ENCODE measurements around the gene EP400.

The EP400 gene

DNA sequence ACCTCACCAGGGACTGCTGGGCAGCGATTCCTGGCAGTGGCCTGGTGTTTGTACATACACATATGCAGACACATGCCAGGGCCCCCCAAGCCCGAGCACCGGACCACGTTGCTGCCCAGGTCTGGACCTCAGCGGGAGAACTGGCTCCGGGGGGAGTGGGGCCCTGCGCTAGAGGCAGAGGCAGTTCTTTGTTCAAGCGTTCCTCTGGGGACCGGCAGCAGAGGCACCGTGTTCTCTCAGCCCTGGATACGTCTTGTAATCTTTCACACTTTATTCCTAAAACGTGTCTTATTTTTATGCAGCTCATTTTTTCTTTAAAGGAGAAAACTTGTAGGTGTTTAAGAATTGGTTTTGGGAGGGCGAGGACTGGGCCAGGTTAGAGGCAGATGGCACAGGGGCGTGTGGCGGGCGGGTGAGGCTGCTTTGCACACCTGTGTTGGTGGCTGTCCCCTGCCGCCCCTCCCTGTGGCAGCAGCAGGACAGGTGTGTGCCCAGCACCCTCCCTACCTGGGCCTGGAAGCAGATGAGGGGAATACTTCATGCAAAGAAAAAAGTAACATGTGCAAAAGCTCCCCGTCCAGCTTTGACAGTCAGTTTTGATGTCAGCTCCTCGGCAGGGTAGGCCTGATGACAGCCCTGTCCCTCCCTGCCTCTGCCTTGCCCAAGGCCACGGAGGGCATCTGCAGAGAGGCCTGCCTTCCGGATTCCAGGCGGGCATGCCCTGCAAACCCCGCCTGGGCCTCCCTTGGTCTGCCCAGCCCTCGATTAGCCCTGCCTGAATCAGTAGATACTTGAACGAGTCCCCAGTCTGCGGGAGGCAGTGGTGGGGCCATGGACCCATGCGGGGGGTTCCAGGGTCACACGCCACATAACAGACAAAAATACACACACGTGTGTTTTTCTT is 27.6 kb upstream of the EP400 start:
- 0 out of 2 replicates have a peak, but pooled peaks cover under 1% of the 10 kb centered on the region for H3K9me3 ChIP-seq (ENCODE audit: insufficient read depth, low read depth, low read length)
- H3K36me3 ChIP-seq (ENCODE audit: insufficient read depth, low read length): peaks cover 37% of the 10 kb centered on the region
- H3K27me3 ChIP-seq (ENCODE audit: insufficient read depth, low read length): no peaks in the 10 kb centered on the region
- WGBS: 95% methylated on average over 29 of the region's 29 CpGs
- H3K27ac ChIP-seq (ENCODE audit: low read depth, low read length): no peak overlapping the region
- no peaks in the 10 kb centered on the region for H3K4me1 ChIP-seq (ENCODE audit: insufficient read depth, low read length)
- H3K9ac ChIP-seq (ENCODE audit: low read depth, low read length): no peak overlapping the region
- H3K4me3 ChIP-seq (ENCODE audit: low read length): no peak overlapping the region

DNA sequence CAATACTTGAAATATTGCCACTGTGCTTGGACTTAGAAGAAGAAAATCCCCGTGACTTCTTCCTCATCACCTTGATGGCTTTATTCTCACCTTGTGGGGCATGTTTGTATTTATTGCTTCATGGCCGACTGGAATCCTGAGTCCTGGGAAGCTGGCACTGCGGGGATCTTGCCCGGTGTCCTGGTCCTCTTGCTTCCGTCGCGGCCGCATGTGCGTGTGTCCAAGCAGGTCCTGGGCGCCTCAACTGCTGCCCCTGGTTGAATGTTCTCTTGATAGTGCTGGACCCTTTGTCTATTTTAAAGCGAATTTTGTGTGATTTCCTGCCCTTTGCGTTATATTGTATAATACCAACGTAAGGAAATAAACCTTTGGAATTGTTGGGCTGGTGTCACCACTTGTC is 27.0 kb upstream of the EP400 start:
- Histone ChIP-seq H3K4me1 (ENCODE audit: insufficient read depth, low read length) (no peaks in the 10 kb centered on the region), H3K9ac (ENCODE audit: low read depth, low read length) (no peak overlapping the region), H3K4me3 (ENCODE audit: low read length) (no peak overlapping the region), H3K36me3 (ENCODE audit: insufficient read depth, low read length) (peaks cover 34% of the 10 kb centered on the region), H3K27ac (ENCODE audit: low read depth, low read length) (no peak overlapping the region), H3K27me3 (ENCODE audit: insufficient read depth, low read length) (no peaks in the 10 kb centered on the region), H3K9me3 (ENCODE audit: insufficient read depth, low read depth, low read length) (0 out of 2 replicates have a peak, but pooled peaks cover 3% of the 10 kb centered on the region)
- WGBS: 96% methylated on average over 13 of the region's 13 CpGs

DNA sequence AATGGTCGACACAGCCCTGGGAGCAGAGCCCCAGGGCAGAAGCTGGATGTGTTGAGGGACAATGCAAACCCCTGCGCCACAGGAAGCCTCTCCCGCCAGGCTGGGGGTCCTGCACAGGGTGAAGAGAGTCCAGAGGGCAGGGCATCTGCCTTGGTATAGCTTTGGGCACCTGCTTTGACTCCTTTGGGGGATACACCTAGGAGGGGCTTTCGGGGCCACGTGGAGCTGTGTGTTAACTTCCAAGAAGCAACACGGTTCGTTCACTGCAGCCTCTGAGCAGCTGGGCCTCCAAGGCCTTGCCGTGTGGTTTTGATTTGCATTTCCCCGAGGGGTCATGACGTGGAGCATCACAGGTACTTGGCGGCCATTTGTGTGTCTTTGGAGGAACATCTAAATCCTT is 26.5 kb upstream of the EP400 start:
- H3K9me3 ChIP-seq (ENCODE audit: insufficient read depth, low read depth, low read length): 0 out of 2 replicates have a peak, but pooled peaks cover 3% of the 10 kb centered on the region
- no peaks in the 10 kb centered on the region for H3K4me1 ChIP-seq (ENCODE audit: insufficient read depth, low read length)
- H3K4me3 ChIP-seq (ENCODE audit: low read length): no peak overlapping the region
- WGBS: 92% methylated on average over 11 of the region's 11 CpGs
- no peaks in the 10 kb centered on the region for H3K27me3 ChIP-seq (ENCODE audit: insufficient read depth, low read length)
- peaks cover 34% of the 10 kb centered on the region for H3K36me3 ChIP-seq (ENCODE audit: insufficient read depth, low read length)
- no peak overlapping the region for H3K9ac ChIP-seq (ENCODE audit: low read depth, low read length)
- H3K27ac ChIP-seq (ENCODE audit: low read depth, low read length): no peak overlapping the region

DNA sequence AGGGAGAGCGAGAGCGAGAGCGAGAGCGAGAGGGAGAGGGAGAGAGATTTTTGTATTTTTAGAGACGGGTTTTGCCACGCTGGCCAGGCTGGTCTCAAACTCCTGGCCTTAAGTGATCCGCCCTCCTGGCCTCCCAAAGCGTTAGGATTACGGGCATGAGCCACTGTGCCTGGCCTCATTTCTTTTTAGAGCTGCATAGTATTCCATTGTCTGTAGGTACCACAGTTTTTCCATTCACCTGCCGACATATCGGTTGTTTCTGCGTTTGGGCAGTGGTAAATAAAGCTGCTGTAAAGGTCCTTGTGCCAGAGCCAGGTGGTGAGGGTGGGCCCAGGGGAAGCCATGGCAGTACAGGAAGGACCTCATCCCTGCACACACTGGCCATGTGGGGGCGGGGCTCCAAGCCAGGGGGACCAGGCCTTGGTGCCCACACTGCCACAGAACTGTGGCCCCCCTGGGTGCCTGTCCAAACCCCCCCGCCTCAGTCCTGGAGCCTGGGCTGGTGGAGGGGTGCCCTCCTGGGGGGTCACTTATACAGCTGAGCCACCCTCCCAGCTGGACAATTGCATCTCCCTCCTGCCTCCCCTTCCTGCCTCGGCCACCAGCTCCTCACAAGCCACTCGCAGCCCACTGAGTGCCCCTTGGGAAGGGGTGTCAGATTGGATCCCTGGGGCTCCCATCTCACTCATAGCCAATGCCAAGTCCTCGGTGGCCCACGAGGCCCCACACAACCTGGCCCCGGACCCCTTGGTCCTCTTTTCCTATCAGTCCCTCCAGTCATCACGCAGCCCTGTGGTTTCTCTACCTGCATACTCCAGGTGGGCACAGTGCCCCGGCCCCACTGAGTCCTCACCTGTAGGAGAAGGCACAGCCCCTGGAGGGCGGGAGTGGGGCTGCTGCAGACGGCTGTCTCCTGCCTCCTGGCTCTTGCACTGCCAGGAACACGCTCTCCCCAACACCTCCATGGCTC is 22.3 kb upstream of the EP400 start:
- H3K27me3 ChIP-seq (ENCODE audit: insufficient read depth, low read length): no peaks in the 10 kb centered on the region
- H3K27ac ChIP-seq (ENCODE audit: low read depth, low read length): no peak overlapping the region
- WGBS: 76% methylated on average over 23 of the region's 24 CpGs
- no peaks in the 10 kb centered on the region for H3K4me1 ChIP-seq (ENCODE audit: insufficient read depth, low read length)
- H3K9me3 ChIP-seq (ENCODE audit: insufficient read depth, low read depth, low read length): 0 out of 2 replicates have a peak, but pooled peaks cover 3% of the 10 kb centered on the region
- peaks cover 23% of the 10 kb centered on the region for H3K36me3 ChIP-seq (ENCODE audit: insufficient read depth, low read length)
- no peak overlapping the region for H3K9ac ChIP-seq (ENCODE audit: low read depth, low read length)
- no peak overlapping the region; the same call in 1 of the 2 replicates for H3K4me3 ChIP-seq (ENCODE audit: low read length)

DNA sequence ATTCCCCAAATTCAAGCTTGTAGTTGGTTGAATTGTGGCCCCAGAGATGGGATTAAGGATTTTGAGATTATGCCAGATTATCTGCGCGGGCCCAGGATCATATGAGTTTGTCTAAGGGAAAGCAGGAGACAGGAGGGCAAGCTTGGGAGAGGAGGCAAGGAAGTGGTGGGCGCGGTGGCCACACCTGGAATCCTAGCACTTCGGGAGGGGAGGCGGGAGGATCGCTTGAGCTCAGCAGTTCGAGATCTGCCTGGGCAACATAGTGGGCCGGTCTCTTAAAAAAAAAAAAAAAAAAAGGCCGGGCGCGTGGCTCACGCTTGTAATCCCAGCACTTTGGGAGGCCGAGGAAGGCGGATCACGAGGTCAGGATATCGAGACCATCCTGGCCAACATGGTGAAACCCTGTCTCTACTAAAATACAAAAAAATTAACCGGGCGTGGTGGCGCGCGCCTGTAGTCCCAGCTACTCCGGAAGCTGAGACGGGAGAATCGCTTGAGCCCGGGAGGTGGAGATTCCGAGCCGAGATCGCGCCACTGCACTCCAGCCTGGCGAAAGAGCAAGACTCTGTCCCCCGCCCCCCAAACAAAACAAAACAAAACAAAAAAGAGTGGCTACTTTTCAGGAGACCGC is 21.5 kb upstream of the EP400 start:
- peak overlapping the region; percentile 89 for H3K4me3 ChIP-seq (ENCODE audit: low read length)
- H3K9ac ChIP-seq (ENCODE audit: low read depth, low read length): peak overlapping the region; percentile 84
- H3K36me3 ChIP-seq (ENCODE audit: insufficient read depth, low read length): peaks cover 26% of the 10 kb centered on the region
- 22% methylated on average over 33 of the region's 33 CpGs for WGBS
- no peaks in the 10 kb centered on the region for H3K4me1 ChIP-seq (ENCODE audit: insufficient read depth, low read length)
- H3K9me3 ChIP-seq (ENCODE audit: insufficient read depth, low read depth, low read length): 0 out of 2 replicates have a peak, but pooled peaks cover 3% of the 10 kb centered on the region
- H3K27ac ChIP-seq (ENCODE audit: low read depth, low read length): no peak overlapping the region
- H3K27me3 ChIP-seq (ENCODE audit: insufficient read depth, low read length): no peaks in the 10 kb centered on the region

DNA sequence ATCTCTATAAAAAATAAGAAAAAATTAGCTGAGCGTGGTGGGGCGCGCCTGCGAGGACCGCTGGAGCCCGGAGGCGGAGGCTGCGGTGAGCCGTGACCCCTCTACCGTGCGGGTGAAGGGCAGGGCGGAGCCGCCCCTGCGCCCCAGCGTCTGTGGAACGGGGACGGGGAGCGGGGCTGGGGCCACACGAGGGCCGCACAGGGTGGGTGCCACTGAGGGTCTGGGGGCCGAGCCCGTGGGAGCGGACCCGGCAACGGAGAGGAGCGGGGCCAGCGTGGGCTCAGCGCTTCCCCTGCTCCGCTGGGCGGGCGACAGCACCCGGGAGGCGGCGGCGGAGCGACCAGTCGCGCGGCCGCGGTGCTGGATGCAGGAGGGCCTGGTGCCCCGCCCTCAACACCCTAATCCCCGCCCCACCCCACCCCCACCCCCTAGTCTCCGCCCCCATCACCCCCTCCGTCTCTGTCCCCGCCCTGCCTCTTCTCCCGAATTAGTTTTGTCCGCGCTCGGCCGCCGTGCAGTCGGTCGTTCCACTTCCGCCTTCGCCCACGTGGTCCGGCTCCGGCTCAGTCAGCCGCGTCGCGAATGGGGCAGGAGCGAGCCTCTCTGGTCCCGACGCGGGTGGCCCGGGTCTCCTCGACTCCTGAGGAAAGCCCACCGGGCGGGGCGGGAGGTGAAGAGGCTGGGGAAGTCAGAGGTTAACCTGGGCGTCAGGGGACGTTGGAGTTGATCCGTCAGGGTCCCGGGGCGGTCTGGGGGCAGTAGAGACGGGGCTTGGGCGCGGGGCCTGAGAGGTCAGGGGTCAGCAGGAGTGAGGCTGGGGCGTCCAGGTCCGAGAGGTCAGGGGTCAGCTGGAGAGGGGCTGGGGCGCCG is 20.8 kb upstream of the EP400 start, which contains the start of gene PUS1:
Gene PUS1 (plus strand): TSS at position 566 of the 870 bp plus-strand sequence. CDS start 447 bp downstream, outside the sequence.
- no peaks in the 10 kb centered on the region for H3K4me1 ChIP-seq (ENCODE audit: insufficient read depth, low read length)
- H3K36me3 ChIP-seq (ENCODE audit: insufficient read depth, low read length): peaks cover 34% of the 10 kb centered on the region
- H3K4me3 ChIP-seq (ENCODE audit: low read length): peak within 1 kb of the TSS; percentile 89
- no peaks in the 10 kb centered on the region for H3K27me3 ChIP-seq (ENCODE audit: insufficient read depth, low read length)
- H3K27ac ChIP-seq (ENCODE audit: low read depth, low read length): peak within 1 kb of the TSS; percentile 88
- WGBS: under 1% methylated on average over 74 of the region's 84 CpGs
- H3K9ac ChIP-seq (ENCODE audit: low read depth, low read length): peak within 1 kb of the TSS; percentile 93
- H3K9me3 ChIP-seq (ENCODE audit: insufficient read depth, low read depth, low read length): 0 out of 2 replicates have a peak, but pooled peaks cover 3% of the 10 kb centered on the region

DNA sequence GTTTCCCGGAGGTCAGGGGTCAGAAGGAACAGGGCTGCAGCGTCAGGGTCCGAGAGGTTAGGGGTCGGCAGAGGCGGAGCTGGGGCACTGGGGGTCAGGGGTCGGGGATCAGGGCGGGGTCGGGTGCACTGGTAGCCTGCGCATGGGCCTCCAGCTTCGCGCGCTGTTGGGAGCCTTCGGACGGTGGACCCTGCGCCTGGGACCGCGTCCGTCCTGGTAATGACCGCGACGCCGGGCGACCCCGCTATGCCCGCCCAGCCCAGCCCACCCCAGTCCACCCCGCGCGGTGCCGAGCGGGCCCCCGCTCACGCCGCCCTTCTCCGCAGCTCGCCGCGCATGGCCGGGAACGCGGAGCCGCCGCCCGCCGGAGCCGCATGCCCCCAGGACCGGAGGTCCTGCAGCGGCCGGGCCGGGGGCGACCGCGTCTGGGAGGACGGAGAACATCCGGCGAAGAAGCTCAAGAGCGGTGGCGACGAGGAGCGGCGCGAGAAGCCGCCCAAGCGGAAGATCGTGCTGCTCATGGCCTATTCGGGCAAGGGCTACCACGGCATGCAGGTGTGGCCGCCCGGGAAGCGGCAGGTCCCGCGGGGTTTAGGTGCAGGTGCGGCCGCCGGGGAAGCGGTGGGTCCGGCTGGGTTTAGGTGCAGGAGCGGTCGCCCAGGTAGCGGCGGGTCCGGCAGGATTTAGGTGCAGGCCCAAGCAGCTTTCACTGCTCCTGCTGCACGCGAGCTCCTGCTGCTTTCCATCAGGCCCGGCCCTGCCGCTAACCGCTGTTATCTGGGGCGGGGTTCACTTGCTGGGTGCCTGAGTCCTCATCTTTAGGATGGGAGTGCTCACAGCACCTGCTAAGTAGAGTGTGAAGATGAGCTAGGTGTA is 19.9 kb upstream of the EP400 start:
- peak overlapping the region; percentile 88 for H3K27ac ChIP-seq (ENCODE audit: low read depth, low read length)
- peak overlapping the region; percentile 89 for H3K4me3 ChIP-seq (ENCODE audit: low read length)
- no peaks in the 10 kb centered on the region for H3K27me3 ChIP-seq (ENCODE audit: insufficient read depth, low read length)
- H3K9me3 ChIP-seq (ENCODE audit: insufficient read depth, low read depth, low read length): 0 out of 2 replicates have a peak, but pooled peaks cover 3% of the 10 kb centered on the region
- H3K9ac ChIP-seq (ENCODE audit: low read depth, low read length): peak overlapping the region; percentile 93
- WGBS: 1% methylated on average over 87 of the region's 87 CpGs
- H3K36me3 ChIP-seq (ENCODE audit: insufficient read depth, low read length): peaks cover 42% of the 10 kb centered on the region
- H3K4me1 ChIP-seq (ENCODE audit: insufficient read depth, low read length): no peaks in the 10 kb centered on the region

DNA sequence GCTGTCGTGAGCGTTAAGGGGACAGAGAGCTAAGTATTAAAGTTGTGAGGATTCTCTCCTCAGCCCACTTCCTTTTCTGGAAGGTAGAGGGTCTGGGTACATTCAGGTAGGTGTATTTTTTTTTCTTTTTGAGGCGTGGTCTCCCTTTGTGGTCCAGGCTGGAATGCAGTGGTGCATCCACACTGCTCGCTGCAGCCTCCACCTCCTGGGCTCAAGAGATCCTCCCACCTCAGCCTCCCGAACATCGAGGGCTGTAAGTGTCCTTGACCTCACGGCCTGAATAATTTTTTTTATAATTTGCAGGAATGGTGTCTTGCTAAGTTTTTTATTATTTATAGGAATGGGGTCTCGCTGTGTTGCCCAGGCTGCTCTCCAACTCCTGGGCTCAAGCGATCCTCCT is 19.2 kb upstream of the EP400 start:
- Histone ChIP-seq H3K27ac (ENCODE audit: low read depth, low read length) (no peak overlapping the region), H3K4me1 (ENCODE audit: insufficient read depth, low read length) (no peaks in the 10 kb centered on the region)

DNA sequence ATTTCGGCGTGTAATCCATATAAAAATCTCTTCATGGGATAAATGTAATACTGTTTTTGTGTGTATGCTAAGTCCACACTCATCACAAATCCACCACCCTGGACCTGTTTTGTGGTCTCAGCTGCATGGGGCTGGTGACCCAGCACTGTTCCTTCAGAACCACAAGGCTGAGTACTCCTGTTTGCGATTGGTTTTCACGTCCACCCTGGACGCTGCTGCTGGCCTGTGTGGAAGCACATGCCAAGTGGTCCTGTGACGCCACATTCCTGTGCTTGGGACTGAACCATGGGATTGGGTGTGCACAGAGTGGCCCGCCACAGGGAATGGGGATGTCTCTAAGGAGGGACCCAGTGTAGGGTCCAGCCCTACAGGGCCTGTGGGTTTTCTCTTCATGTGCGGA is 16.4 kb upstream of the EP400 start:
- Histone ChIP-seq H3K27me3 (ENCODE audit: insufficient read depth, low read length) (no peaks in the 10 kb centered on the region), H3K36me3 (ENCODE audit: insufficient read depth, low read length) (peaks cover 73% of the 10 kb centered on the region)
- WGBS: 96% methylated on average over 6 of the region's 8 CpGs

More for the DNA sequence above, 19.2 kb upstream of the EP400 start:
- Histone ChIP-seq H3K9ac (ENCODE audit: low read depth, low read length) (peak overlapping the region; percentile 93; the same call in 1 of the 2 replicates), H3K4me3 (ENCODE audit: low read length) (peak overlapping the region; percentile 89), H3K27me3 (ENCODE audit: insufficient read depth, low read length) (no peaks in the 10 kb centered on the region), H3K36me3 (ENCODE audit: insufficient read depth, low read length) (peaks cover 49% of the 10 kb centered on the region), H3K9me3 (ENCODE audit: insufficient read depth, low read depth, low read length) (0 out of 2 replicates have a peak, but pooled peaks cover 3% of the 10 kb centered on the region)
- WGBS: 68% methylated on average over 9 of the region's 9 CpGs

More for the DNA sequence above, 16.4 kb upstream of the EP400 start:
- no peaks in the 10 kb centered on the region for H3K9me3 ChIP-seq (ENCODE audit: insufficient read depth, low read depth, low read length)
- no peaks in the 10 kb centered on the region for H3K4me1 ChIP-seq (ENCODE audit: insufficient read depth, low read length)
- no peak overlapping the region for H3K27ac ChIP-seq (ENCODE audit: low read depth, low read length)
- no peak overlapping the region for H3K4me3 ChIP-seq (ENCODE audit: low read length)
- H3K9ac ChIP-seq (ENCODE audit: low read depth, low read length): no peak overlapping the region
